Measurements from ENCODE around the gene QTRT2.

DNA sequence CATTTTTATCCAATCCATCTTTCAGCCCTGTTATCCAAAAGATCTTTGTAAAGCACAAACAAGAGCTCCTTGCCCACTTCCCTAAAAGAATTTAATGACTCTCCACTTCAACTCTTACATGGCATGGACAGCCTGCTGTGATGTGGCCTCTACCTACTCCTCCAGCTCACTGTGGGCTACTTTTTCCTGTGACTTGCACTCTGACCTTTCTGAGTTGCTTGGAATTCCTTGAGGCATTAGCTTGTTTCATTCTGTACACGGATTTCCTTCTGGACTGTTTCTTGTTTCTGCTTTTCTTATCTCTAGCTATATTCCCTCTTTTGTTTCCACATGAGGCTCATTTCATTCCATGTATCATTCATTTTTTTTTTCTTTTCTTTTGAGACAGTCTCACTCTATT lies 15.2 kb downstream of the QTRT2 start:
- no peak for TF ChIP-seq POLR2AphosphoS5 (IDR thresholded peaks at IDR 0.05)
- TF ChIP-seq, protein P1, sequence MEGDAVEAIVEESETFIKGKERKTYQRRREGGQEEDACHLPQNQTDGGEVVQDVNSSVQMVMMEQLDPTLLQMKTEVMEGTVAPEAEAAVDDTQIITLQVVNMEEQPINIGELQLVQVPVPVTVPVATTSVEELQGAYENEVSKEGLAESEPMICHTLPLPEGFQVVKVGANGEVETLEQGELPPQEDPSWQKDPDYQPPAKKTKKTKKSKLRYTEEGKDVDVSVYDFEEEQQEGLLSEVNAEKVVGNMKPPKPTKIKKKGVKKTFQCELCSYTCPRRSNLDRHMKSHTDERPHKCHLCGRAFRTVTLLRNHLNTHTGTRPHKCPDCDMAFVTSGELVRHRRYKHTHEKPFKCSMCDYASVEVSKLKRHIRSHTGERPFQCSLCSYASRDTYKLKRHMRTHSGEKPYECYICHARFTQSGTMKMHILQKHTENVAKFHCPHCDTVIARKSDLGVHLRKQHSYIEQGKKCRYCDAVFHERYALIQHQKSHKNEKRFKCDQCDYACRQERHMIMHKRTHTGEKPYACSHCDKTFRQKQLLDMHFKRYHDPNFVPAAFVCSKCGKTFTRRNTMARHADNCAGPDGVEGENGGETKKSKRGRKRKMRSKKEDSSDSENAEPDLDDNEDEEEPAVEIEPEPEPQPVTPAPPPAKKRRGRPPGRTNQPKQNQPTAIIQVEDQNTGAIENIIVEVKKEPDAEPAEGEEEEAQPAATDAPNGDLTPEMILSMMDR (IDR thresholded peaks at IDR 0.05), result no peak
- no peak for TF ChIP-seq POLR2A (IDR thresholded peaks at IDR 0.05)
- no peak for TF ChIP-seq EP300 (IDR thresholded peaks at IDR 0.05)
